DOHH2 (cell line): ENCODE measurements around the gene LYPD3.

ENCODE experiments used
- H3F3A ChIP-seq: fragments of 200-600 bp; sonication (generic), shearing (Covaris generic); 2 replicates; pipeline ENCODE4 v1.6.0; 2016; ENCODE audit warnings: antibody characterized with exemption, mild to moderate bottlenecking; ENCODE audit not compliant: control insufficient read depth, insufficient read depth
- H3K27ac ChIP-seq: fragments of 200-600 bp; sonication (generic); 2 replicates; pipeline ENCODE4 v1.5.1; 2014; ENCODE audit warnings: low read depth, mild to moderate bottlenecking, low read length, moderate library complexity
- H3K27me3 ChIP-seq: fragments of 200-600 bp; sonication (generic); 2 replicates; pipeline ENCODE4 v1.6.1; 2014; ENCODE audit warnings: mild to moderate bottlenecking, low read length, mixed read lengths; ENCODE audit not compliant: control insufficient read depth
- H3K36me3 ChIP-seq: fragments of 200-600 bp; sonication (generic); 2 replicates; pipeline ENCODE4 v1.6.1; 2014; ENCODE audit warnings: mild to moderate bottlenecking, low read length, moderate library complexity, mixed read lengths; ENCODE audit not compliant: control insufficient read depth
- H3K4me1 ChIP-seq: fragments of 200-600 bp; sonication (generic); 2 replicates; pipeline ENCODE4 v1.6.1; 2014; ENCODE audit warnings: mild to moderate bottlenecking, low read length, mixed read lengths; ENCODE audit not compliant: control insufficient read depth
- H3K4me2 ChIP-seq: fragments of 200-600 bp; sonication (generic); 2 replicates; pipeline ENCODE4 v1.6.0; 2014; ENCODE audit warnings: mild to moderate bottlenecking, low read length, moderate library complexity
- H3K4me3 ChIP-seq: fragments of 200-600 bp; sonication (generic); 2 replicates; pipeline ENCODE4 v1.5.1; 2014; ENCODE audit warnings: mild to moderate bottlenecking, low read length, mixed read lengths
- H3K79me2 ChIP-seq: fragments of 200-600 bp; sonication (generic); 2 replicates; pipeline ENCODE4 v1.6.1; 2014; ENCODE audit warnings: mild to moderate bottlenecking, low read length, mixed read lengths; ENCODE audit not compliant: control insufficient read depth
- H3K9me2 ChIP-seq: fragments of 200-600 bp; sonication (generic); replicated peaks from 2 replicates; pipeline ENCODE4 v1.6.1; 2014; ENCODE audit warnings: mild to moderate bottlenecking, low read length, mixed read lengths; ENCODE audit not compliant: control insufficient read depth
- H3K9me3 ChIP-seq: fragments of 200-600 bp; sonication (generic); 2 replicates; pipeline ENCODE4 v1.6.1; 2014; ENCODE audit warnings: antibody characterized with exemption, low read length, mixed read lengths; ENCODE audit not compliant: control insufficient read depth, insufficient read depth
- H4K20me1 ChIP-seq: fragments of 200-600 bp; sonication (generic); 2 replicates; pipeline ENCODE4 v1.6.0; 2014; ENCODE audit warnings: low read depth, mild to moderate bottlenecking, antibody characterized with exemption, low read length, moderate library complexity; ENCODE audit not compliant: control insufficient read depth, insufficient read depth
- EZH2phosphoT487 ChIP-seq: fragments of 200-600 bp; sonication (generic); IDR thresholded peaks from 2 replicates; pipeline ENCODE4 v1.6.1; 2017; ENCODE audit warnings: borderline replicate concordance, mild to moderate bottlenecking, antibody characterized with exemption, low read length, moderate library complexity, mixed read lengths
- TF ChIP-seq, protein P1 (sequence below): fragments of 200-600 bp; sonication (generic); IDR thresholded peaks from one replicate; pipeline ENCODE4 v1.5.1; 2014; ENCODE audit warnings: antibody characterized with exemption, mild to moderate bottlenecking, low read depth, low read length; ENCODE audit not compliant: poor library complexity, severe bottlenecking

Gene LYPD3

DNA sequence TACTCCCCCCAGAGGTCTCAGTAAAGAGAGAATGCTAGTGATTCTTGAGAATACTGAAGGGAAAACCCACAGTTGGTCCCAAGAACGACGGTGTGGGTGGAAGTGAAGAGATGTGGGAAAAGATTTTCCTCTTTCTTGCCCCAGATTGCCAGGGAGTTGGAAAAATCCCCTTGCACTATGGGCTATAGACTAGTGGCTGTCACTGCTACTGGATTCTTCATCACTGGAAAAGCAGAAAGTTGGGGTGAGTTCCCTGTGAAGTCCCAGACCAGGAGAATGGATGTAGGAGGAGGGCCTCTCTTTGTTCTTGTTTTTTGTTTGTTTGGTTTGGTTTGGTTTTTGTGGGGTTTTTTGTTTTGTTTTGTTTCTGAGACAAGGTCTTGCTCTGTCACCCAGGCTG, 11.4 kb downstream of the LYPD3 start:
- TF ChIP-seq EZH2phosphoT487, result no peak
- Histone ChIP-seq H3F3A (no peaks in the 10 kb centered on the region), H3K27ac (no peak overlapping the region), H3K9me2 (no peaks in the 10 kb centered on the region), H3K9me3 (no peaks in the 10 kb centered on the region), H3K4me1 (no peaks in the 10 kb centered on the region), H3K4me2 (no peak overlapping the region), H3K27me3 (no peaks in the 10 kb centered on the region), H4K20me1 (no peaks in the 10 kb centered on the region), H3K79me2 (no peaks in the 10 kb centered on the region), H3K4me3 (no peak overlapping the region), H3K36me3 (no peaks in the 10 kb centered on the region)

DNA sequence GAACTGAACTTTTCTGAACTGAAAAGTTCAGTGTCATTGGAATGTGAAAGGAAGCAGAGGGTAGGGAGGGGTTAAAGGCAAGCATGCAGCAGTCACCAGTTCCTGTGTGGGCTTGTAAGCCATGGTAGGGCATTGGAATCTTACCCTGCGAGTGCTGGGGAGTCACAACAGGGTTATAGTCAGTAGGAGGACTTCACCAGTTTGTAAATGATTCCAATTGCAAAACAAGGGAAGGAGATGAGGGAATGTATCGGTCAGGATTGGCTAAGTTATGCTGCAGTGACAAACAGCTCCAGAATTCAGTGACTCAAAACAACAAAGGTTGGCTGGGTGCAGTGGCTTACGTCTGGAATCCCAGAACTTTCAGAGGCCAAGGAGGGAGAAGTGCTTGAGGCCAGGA, 12.8 kb downstream of the LYPD3 start:
- Histone ChIP-seq H3K79me2 (no peaks in the 10 kb centered on the region), H3K27me3 (no peaks in the 10 kb centered on the region), H3K4me1 (no peaks in the 10 kb centered on the region), H3K9me2 (no peaks in the 10 kb centered on the region), H3F3A (no peaks in the 10 kb centered on the region), H4K20me1 (no peaks in the 10 kb centered on the region), H3K27ac (no peak overlapping the region), H3K36me3 (no peaks in the 10 kb centered on the region), H3K4me3 (no peak overlapping the region), H3K4me2 (no peak overlapping the region), H3K9me3 (no peaks in the 10 kb centered on the region)
- TF ChIP-seq, protein P1, sequence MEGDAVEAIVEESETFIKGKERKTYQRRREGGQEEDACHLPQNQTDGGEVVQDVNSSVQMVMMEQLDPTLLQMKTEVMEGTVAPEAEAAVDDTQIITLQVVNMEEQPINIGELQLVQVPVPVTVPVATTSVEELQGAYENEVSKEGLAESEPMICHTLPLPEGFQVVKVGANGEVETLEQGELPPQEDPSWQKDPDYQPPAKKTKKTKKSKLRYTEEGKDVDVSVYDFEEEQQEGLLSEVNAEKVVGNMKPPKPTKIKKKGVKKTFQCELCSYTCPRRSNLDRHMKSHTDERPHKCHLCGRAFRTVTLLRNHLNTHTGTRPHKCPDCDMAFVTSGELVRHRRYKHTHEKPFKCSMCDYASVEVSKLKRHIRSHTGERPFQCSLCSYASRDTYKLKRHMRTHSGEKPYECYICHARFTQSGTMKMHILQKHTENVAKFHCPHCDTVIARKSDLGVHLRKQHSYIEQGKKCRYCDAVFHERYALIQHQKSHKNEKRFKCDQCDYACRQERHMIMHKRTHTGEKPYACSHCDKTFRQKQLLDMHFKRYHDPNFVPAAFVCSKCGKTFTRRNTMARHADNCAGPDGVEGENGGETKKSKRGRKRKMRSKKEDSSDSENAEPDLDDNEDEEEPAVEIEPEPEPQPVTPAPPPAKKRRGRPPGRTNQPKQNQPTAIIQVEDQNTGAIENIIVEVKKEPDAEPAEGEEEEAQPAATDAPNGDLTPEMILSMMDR, result no peak
- TF ChIP-seq EZH2phosphoT487, result no peak

DNA sequence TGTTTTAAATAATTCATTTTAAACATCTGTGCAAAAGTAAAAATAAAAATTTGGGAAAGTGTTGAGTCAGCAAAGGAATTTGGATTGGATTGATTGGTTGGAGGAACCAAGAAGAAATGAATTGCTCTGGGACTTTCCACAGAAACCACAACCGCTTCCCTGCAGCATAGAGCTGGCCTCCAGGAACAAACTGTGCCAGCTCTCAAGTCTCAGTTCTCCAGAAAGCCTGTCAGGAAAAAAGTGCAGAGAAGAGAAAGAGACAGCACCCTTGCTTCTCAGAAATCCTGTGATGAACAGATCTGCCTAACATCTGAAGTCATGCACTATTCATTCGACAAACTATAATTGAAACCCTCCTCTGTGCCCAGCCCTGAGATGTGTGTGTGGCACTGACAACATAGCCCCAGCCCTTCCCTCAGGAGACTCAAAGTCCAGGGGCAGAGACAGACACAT, 14.8 kb downstream of the LYPD3 start:
- Histone ChIP-seq H3K36me3 (no peaks in the 10 kb centered on the region), H3F3A (no peaks in the 10 kb centered on the region), H3K27me3 (no peaks in the 10 kb centered on the region), H3K27ac (no peak overlapping the region), H3K9me2 (no peaks in the 10 kb centered on the region), H4K20me1 (no peaks in the 10 kb centered on the region), H3K4me1 (no peaks in the 10 kb centered on the region), H3K79me2 (no peaks in the 10 kb centered on the region), H3K4me2 (no peak overlapping the region), H3K9me3 (no peaks in the 10 kb centered on the region), H3K4me3 (no peak overlapping the region)
- no peak for TF ChIP-seq EZH2phosphoT487
- TF ChIP-seq, protein P1, result no peak

DNA sequence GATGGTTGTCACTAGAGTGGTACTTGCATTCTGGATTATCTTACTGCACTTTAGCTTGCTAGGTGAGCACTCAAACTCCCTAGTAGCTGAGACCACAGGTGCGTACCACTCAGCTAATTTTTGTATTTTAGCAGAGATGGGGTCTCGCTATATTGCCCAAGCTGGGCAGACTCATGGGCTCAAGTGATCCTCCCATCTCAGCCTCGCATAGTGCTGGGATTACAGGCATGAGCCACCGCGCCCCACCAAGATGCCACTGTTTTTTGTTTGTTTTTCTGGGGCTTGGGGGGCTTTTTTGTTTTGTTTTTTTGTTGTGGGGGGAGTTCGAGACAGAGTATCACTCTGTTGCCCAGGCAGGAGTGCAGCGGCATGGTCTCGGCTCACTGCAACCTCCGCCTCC, 17.8 kb downstream of the LYPD3 start:
- H3K27ac ChIP-seq, result no peak overlapping the region
- no peaks in the 10 kb centered on the region for H3K36me3 ChIP-seq
- TF ChIP-seq EZH2phosphoT487, result no peak
- TF ChIP-seq, protein P1, result no peak
- no peaks in the 10 kb centered on the region for H3K9me2 ChIP-seq
- 0 out of 2 replicates have a peak, but pooled peaks cover 2% of the 10 kb centered on the region for H3K4me1 ChIP-seq
- H4K20me1 ChIP-seq, result no peaks in the 10 kb centered on the region
- H3K9me3 ChIP-seq, result no peaks in the 10 kb centered on the region
- no peak overlapping the region for H3K4me3 ChIP-seq
- no peak overlapping the region for H3K4me2 ChIP-seq
- no peaks in the 10 kb centered on the region for H3K79me2 ChIP-seq
- H3K27me3 ChIP-seq, result no peaks in the 10 kb centered on the region
- H3F3A ChIP-seq, result no peaks in the 10 kb centered on the region
